Uterus (tissue), 4 donors: ENCODE measurements around the gene UBASH3B. TPM values are rescaled to one million over a fixed set of nuclear protein-coding genes. Genes with fewer than 3 reads are reported as not detected.

ENCODE experiments used
- DNase-seq, 2 donors: peaks; one replicate each; pipeline ENCODE4 v3.0.0-alpha.2; 2019 to 2020
- H3K27ac ChIP-seq, 2 donors: fragments of 200-600 bp; sonication (generic); 1 replicate in 1 of 2; 2 replicates in 1 of 2; pipeline ENCODE4 v1.5.1; 2016 to 2018
- H3K27me3 ChIP-seq, 2 donors: fragments of 200-600 bp; sonication (generic); one replicate each; pipeline ENCODE4 v1.5.1; 2018 to 2019; ENCODE audit warnings: control low read depth in 1 of 2
- H3K36me3 ChIP-seq, 2 donors: fragments of 200-600 bp; sonication (generic); one replicate each; pipeline ENCODE4 v1.5.1; 2019; ENCODE audit warnings: control low read depth in 1 of 2
- H3K4me1 ChIP-seq, 2 donors: fragments of 200-600 bp; sonication (generic); one replicate each; pipeline ENCODE4 v1.5.1; 2018 to 2019; ENCODE audit warnings: control low read depth in 1 of 2
- H3K4me3 ChIP-seq, 2 donors: fragments of 200-600 bp; sonication (generic); 1 replicate in 1 of 2; 2 replicates in 1 of 2; pipeline ENCODE4 v1.5.1; 2018 to 2019; ENCODE audit warnings: mild to moderate bottlenecking in 1 of 2
- H3K9me3 ChIP-seq, 2 donors: fragments of 200-600 bp; sonication (generic); one replicate each; pipeline ENCODE4 v1.5.1; 2019; ENCODE audit warnings: control low read depth in 1 of 2
- CTCF ChIP-seq, 4 experiments: fragments of 200-600 bp in 2 of 4; fragments of 450-650 bp in 2 of 4; sonication (generic) in 2 of 4; IDR thresholded peaks; one replicate each; pipeline ENCODE4 v1.5.1; 2016 to 2019; ENCODE audit warnings: antibody characterized with exemption in 4 of 4, mild to moderate bottlenecking in 2 of 4, moderate library complexity in 1 of 4
- POLR2A ChIP-seq, 2 donors: fragments of 450-650 bp; IDR thresholded peaks; one replicate each; pipeline ENCODE4 v1.6.1; 2016; ENCODE audit warnings: antibody characterized with exemption in 2 of 2, mild to moderate bottlenecking in 1 of 2, moderate library complexity in 1 of 2
- intact Hi-C: fragments of 100-400 bp; cut with DNase I; formaldehyde crosslinking; loops from one replicate; pipeline ENCODE4 v1.15.1; 2023; ENCODE audit warnings: low total_unique reads
- total RNA-seq, 4 donors: library from RNA; depleted of rRNA in 3 of 4; stranded (reverse); fragments of >200 nt in 3 of 4; gene quantifications; one replicate each; pipeline versions ENCODE4 v1.1.0 to v1.2.4, GENCODE V29; 2014 to 2023
- donor health status: DM: yes; HTN: yes; CAD: no.

UBASH3B gene
- total RNA-seq, 4 donors from 2014 or later: under 0.01 to 5.8 (median 2.0) TPM

DNA sequence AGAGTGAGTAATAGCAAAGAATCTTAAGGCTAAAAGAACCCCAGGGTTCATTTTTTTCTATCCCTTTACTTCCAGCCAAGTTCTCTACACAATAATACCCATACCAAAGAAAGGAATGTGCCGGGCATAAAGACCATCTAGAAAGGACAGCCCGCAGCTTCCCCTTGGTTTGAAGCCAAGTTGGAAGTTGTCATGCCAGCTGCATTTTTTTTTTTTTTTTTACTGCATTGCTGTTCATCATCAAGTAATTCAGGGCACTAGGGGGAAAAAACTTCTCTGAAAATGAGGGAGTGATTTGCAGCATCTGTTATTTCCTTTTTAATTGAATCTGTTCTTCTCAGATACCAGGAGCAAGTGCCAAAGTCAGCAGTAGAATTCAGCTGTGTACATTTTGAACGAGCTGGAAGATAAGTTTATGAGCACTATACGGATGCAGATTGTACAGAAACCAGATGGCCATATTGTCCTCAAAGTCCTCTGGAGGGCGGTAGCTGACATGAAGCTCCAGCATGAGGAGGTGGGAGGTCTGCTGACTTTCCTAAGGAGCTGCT is 56.4 kb downstream of the UBASH3B start:
- Histone ChIP-seq H3K27ac (no peak overlapping the region), H3K4me1 (no peaks in the 10 kb centered on the region), H3K4me3 (no peak overlapping the region), H3K36me3 (no peaks in the 10 kb centered on the region), H3K27me3 (no peaks in the 10 kb centered on the region), H3K9me3 (no peaks in the 10 kb centered on the region)
- TF ChIP-seq CTCF (IDR thresholded peaks at IDR 0.05): no peak
- no peak for TF ChIP-seq POLR2A (IDR thresholded peaks at IDR 0.05)
- no peak for DNase-seq
- intact Hi-C loops: no loop called here

- intact Hi-C loops: no loop called here
- no peaks in the 10 kb centered on the region for H3K9me3 ChIP-seq
- no peaks in the 10 kb centered on the region for H3K4me1 ChIP-seq
- H3K36me3 ChIP-seq: no peaks in the 10 kb centered on the region
- TF ChIP-seq CTCF (IDR thresholded peaks at IDR 0.05) (no peak), POLR2A (IDR thresholded peaks at IDR 0.05) (no peak)
- H3K27me3 ChIP-seq: no peaks in the 10 kb centered on the region
- H3K4me3 ChIP-seq: no peak overlapping the region
- H3K27ac ChIP-seq: no peak overlapping the region
- no peak for DNase-seq
These were observed 58.5 kb downstream of the UBASH3B start for GRCh38 chr11:122714004-122714403.

GRCh38 chr11:122714484-122714883 is 59.0 kb downstream of the UBASH3B start:
- no peak for DNase-seq
- Histone ChIP-seq H3K36me3 (no peaks in the 10 kb centered on the region), H3K27me3 (no peaks in the 10 kb centered on the region), H3K27ac (no peak overlapping the region), H3K9me3 (no peaks in the 10 kb centered on the region), H3K4me3 (no peak overlapping the region), H3K4me1 (no peaks in the 10 kb centered on the region)
- intact Hi-C loops: no loop called here
- TF ChIP-seq CTCF (IDR thresholded peaks at IDR 0.05) (no peak), POLR2A (IDR thresholded peaks at IDR 0.05) (no peak)

- DNase-seq: no peak
- no peaks in the 10 kb centered on the region for H3K9me3 ChIP-seq
- H3K36me3 ChIP-seq: no peaks in the 10 kb centered on the region
- H3K27ac ChIP-seq: no peak overlapping the region
- intact Hi-C loops: no loop called here
- no peaks in the 10 kb centered on the region for H3K27me3 ChIP-seq
- TF ChIP-seq CTCF (IDR thresholded peaks at IDR 0.05) (no peak), POLR2A (IDR thresholded peaks at IDR 0.05) (no peak)
- no peak overlapping the region for H3K4me3 ChIP-seq
- H3K4me1 ChIP-seq: no peaks in the 10 kb centered on the region
These were observed 60.3 kb downstream of the UBASH3B start for GRCh38 chr11:122715548-122716440.

- H3K4me1 ChIP-seq: no peaks in the 10 kb centered on the region
- no peak overlapping the region for H3K4me3 ChIP-seq
- H3K9me3 ChIP-seq: no peaks in the 10 kb centered on the region
- no peaks in the 10 kb centered on the region for H3K27me3 ChIP-seq
- no peaks in the 10 kb centered on the region for H3K36me3 ChIP-seq
- H3K27ac ChIP-seq: no peak overlapping the region
- TF ChIP-seq POLR2A (IDR thresholded peaks at IDR 0.05) (no peak), CTCF (IDR thresholded peaks at IDR 0.05) (no peak)
- intact Hi-C loops: no loop called here
- DNase-seq: no peak
These were observed 61.8 kb downstream of the UBASH3B start for GRCh38 chr11:122717264-122717867.
